Mammary epithelial cell (primary cell): ENCODE results near the gene SDK1.

Source experiments
- EZH2 ChIP-seq: IDR thresholded peaks from 2 replicates; pipeline ENCODE4 v1.6.1; 2012; ENCODE audit warnings: low read length, inconsistent platforms, borderline replicate concordance
- TF ChIP-seq, protein P1 (sequence below), 2 donors: IDR thresholded peaks in 1 of 2; conservative IDR thresholded peaks in 1 of 2; 2 replicates each; pipeline ENCODE4 v1.5.1; 2011 to 2012; ENCODE audit warnings: inconsistent platforms in 2 of 2, low read length in 2 of 2, mild to moderate bottlenecking in 2 of 2, control low read depth in 1 of 2, low read depth in 1 of 2; ENCODE audit not compliant: insufficient read depth in 1 of 2; ENCODE audit errors: extremely low read depth in 1 of 2

DNA sequence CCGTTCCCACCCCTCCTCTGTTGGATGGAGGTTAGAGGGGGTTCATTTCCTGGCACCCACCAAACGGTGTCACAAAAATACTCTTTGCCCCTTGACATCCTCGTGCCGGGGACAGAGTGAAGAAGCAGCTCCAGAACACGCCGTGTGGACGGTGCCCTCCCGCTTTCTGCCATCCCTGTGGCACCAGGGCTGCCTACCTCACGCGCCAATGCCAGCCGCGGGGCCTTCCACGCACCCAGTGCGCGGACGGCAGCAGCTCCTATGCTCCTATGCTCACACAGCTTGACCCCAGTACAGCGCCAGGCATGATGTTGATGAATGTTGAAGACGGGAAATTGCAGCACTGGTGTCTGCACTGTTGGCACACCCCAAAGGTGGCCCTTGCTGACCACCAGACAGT, 873.8 kb downstream of the SDK1 start:
- TF ChIP-seq, protein P1, sequence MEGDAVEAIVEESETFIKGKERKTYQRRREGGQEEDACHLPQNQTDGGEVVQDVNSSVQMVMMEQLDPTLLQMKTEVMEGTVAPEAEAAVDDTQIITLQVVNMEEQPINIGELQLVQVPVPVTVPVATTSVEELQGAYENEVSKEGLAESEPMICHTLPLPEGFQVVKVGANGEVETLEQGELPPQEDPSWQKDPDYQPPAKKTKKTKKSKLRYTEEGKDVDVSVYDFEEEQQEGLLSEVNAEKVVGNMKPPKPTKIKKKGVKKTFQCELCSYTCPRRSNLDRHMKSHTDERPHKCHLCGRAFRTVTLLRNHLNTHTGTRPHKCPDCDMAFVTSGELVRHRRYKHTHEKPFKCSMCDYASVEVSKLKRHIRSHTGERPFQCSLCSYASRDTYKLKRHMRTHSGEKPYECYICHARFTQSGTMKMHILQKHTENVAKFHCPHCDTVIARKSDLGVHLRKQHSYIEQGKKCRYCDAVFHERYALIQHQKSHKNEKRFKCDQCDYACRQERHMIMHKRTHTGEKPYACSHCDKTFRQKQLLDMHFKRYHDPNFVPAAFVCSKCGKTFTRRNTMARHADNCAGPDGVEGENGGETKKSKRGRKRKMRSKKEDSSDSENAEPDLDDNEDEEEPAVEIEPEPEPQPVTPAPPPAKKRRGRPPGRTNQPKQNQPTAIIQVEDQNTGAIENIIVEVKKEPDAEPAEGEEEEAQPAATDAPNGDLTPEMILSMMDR (conservative IDR thresholded peaks at IDR 0.05 in 1 of 2, IDR thresholded peaks at IDR 0.05 in 1 of 2; ENCODE audit: extremely low read depth in 1 of 2, insufficient read depth in 1 of 2, low read depth in 1 of 2, low read length in 2 of 2), result no peak
- no peak for TF ChIP-seq EZH2
